Cerebellar nuclear complex (tissue), 1 donor: ENCODE data around the gene SS18L1.

ENCODE experiments used
- DNase-seq, 2 experiments: peaks; one replicate each; lab custom pipeline; 2025; lab: John Stamatoyannopoulos, UW

SS18L1 gene

GRCh38 chr20:62212299-62212698 lies 68.7 kb downstream of the SS18L1 start:
- no peak for DNase-seq

DNA sequence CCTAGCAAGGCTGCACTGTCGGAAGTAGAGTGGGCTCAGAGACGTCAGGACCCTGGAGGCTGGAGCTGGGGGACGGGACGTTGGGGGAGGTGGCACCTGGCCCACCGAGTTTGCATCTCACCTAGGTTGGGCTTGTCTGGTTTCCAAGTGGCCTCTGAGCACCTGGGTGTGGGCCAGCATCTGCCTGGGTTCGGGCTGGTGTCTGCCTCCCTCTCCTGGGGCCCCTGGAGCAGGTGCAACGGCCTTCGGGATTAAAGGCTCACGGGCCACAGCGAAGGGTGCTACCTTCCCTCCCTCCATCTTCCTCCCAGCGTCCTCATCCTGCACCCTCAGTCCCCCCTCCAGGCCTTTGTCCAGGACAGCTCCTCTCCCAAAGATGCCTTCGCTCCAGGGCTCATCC lies 70.5 kb downstream of the SS18L1 start:
- no peak for DNase-seq

DNA sequence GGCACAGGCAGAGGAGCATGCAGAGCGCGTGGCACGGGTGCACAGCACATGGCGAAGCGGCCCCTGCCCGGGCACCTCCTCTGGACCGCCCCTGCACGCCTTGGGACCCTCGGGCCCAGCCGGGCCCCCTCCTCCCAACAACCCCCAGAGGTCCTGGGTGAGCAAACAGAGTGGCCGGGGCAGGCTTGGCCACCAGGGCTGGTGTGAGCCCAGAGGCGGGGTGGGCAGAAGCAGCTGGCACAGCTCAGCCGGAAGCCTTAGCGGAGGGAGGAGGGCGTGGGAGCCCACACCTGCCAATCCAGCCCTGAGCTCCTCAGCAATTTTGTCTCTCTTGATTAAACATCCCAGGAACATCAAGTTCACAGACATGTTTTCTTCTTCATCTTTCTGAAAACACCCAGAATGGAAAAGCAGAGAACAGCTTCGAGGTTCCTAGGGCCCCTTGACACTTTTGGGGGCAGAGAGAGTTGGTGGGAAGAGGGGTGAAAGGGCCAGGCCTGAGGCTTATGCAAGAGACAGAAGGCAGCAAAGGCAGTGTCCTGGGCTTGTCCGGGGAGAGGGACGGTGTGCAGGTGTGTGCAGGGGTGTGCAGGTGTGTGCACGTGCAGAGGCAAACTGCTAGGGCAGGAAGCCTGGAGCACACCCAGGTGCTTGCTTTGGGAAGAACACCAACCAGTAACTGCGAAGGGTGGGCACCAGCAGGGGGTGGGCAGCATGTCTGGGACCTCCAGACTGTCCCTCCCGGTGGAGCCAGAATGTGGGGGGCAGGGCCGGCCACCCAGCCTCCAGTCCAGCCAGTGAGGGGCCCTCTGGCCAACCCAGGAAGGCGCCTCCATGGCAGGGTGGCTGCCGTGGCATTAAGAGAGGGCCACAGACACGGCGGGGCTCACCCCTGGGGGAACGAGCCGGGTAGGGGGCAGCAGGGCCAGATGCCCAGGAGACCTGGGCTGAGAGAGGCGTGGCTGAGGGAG lies 71.7 kb downstream of the SS18L1 start:
- no peak for DNase-seq

GRCh38 chr20:62215991-62216635 lies 72.5 kb downstream of the SS18L1 start:
- no peak for DNase-seq

DNA sequence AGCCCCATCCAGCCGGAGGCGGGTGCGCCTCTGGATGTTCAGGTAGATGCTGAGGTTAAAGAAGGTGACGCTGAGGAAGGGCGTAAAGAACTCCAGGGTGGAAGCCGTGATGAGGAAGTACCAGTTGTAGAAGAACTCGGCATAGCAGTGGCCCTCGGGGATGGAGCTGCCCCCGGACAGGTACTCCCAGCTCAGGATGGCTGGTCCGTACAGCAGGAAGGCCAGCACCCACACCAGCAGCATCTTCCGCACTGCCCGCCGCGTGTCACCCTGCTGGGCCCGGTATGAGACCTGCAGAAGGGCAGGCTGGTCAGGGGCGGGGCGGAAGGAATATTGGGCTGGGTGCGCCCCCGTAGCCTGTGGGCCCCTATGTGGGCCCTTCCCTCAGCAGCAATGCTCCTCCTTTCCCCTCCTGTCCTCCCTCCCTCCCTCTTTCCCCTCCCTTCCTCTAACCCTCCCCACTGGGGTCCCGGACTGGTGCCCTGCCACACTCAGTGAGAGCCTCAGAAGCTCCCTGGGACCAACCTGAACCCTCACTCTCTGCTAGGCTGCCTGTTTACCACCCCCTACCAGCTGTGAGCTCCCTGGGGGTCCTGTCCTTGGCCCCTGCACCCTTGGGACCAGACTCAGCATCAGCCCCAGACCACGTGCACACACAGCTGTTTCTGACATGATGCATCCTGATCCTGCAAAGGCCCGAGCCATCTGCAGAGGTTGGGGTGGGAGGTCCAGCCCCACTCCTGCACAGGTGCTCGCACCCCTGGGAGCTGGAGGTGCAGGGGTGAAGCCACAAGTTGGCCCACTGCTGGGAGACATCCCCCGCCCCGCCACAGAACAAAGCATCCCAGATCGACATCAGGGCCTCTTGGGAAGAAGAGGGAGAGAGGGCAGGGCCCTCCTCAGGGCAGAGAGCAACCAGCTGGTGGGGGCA lies 73.3 kb downstream of the SS18L1 start:
- DNase-seq, result no peak

DNA sequence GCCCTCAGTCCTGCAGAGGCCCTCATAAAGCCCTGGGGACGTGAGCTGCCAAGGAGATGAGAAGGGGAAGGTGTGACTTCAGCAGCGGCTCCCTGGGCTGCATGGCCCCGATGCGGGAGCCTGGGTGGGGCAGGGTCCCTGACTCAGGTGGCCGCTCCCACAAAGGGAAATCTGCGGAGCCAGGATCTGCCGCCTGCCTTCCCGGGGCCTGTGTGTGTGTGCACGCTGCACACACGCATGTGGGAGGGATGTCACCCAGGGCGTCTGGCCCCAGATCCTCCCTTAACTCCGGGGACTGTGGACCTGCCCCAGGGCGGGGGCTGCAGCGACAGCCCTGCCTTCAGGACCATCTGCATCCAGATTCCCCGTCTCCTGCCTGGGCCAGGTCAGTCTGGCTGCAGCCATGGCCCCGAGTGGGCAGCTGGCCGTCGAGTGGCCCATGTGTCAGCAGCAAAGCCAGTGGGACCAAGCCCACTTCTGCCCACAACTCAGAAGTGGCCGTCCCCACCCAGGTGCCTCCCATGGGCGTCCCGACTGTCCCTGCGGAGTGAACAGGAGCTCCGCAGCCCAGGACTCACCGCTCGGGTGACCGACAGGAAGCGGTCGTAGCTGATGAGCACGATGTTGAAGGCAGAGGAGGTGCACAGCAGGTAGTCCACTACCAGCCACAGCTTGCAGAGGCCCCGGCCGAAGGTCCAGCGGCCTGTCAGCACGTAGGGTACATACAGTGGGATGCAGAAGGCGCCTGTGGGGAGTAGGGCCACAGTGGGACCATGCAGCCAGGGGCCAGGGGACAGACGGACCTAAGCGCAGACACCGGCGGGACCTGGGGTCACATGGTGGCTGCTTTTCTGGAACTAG lies 74.6 kb downstream of the SS18L1 start:
- DNase-seq, result no peak

DNA sequence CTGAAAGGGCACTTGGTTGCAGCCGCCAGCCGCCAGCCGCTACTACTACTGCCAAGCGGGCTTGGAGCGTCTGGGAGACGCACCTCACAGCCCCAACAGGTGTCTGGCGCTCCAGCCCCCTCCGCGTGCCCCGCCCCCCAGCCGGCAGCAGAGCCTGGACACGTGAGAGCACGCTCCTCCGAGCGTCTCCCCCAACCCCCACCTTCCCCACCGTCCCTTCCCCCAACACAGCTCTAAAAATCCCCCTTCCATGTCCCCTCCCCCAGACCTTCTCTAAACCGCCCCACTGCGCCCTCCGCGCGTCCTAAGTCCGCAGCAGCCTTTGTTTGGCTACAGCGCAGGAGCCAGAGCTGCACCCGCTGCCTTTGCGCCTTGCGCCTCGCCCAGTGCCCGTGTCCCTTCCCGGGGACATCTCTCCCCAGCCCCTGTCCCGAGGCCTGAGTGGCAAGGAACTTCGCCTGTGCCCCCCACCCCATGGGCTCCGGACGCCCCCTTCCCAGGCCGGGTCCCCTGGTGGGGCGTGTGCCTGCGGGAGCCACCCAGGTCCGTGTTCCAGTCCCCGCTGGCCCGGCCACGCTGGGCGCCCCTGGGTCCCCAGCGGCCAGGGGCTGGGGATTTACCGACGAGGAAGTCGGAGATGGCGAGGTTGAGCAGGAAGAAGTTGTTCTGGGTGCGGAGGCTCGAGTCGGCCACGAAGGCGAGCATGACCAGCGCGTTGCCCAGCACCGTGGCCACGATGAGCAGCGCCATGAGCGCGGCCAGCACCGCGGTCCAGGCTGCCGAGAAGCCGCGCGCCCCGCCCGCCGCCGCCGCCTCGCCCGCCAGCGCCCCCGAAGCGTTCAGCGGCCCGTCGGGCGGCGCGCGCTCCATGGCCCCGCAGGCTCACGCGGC lies 75.8 kb downstream of the SS18L1 start:
- no peak for DNase-seq

- DNase-seq, result no peak
Observed at GRCh38 chr20:62219992-62220665, 76.6 kb downstream of the SS18L1 start, which contains the start of gene HRH3. HRH3 (minus strand) TSS chr20:62220278; CDS start chr20:62219970, 308 bp downstream.

GRCh38 chr20:62220666-62221568 lies 77.3 kb downstream of the SS18L1 start:
- no peak for DNase-seq

DNA sequence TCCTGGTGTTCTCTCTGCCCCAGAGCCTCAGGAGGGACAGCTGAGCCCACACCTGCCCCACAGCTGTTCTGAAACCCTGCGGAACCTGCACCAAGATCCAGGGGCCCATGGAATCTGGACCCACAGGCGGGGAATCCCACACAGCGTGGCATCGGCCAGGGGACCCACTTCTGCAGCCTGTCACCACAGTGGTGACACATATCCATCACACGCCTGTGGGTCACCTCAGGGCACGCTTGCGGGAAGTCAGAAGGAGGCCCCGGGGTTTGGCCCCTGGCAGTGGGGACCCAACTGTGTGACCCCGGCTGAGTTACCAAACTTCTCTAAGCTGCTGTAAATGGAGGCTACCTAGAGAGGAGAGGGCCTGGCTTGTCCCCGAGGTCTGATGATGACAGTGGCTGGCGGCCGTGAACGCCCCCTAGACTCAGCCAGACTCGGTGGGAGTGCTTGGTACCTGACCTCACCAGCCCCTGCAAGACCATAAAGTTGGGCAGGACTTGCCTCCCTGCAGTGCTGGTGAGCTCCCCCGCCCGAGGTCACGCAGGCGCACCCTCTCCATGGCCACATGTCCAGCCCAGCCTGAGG lies 78.8 kb downstream of the SS18L1 start:
- DNase-seq, result no peak

GRCh38 chr20:62222972-62223371 lies 79.4 kb downstream of the SS18L1 start:
- no peak for DNase-seq

- no peak for DNase-seq
Observed at GRCh38 chr20:62223571-62223970, 80.0 kb downstream of the SS18L1 start.

GRCh38 chr20:62224113-62224855 lies 80.7 kb downstream of the SS18L1 start:
- no peak for DNase-seq

DNA sequence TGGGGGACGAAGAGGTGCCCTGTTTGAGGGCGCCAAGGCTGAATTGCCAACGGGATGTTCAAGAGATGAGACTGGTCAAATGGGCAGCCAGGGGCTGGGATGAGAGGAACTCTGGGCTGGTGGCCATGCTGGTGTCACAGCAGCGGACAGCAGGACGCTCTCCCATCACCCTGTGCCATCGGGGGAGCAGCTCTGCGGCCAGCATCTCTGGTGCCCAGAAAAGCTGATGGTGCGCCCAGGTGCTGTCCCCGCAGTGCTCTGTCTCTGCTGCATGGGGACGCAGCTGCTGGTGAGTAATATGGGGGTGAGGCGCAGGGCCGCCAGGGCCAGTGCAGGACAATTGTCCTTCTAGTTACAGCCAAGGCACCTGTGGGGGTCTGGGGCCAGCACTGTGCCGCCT lies 81.5 kb downstream of the SS18L1 start:
- no peak for DNase-seq

GRCh38 chr20:62225820-62226635 lies 82.5 kb downstream of the SS18L1 start:
- no peak for DNase-seq
